Measurements from ENCODE around the gene CDC37. TPM values are rescaled to one million over a fixed set of nuclear protein-coding genes. Genes with fewer than 3 reads are reported as not detected.

The CDC37 gene
- polyA plus RNA-seq (ENCODE audit: insufficient read length in 12 of 12) = 100 to 1,000 TPM in 11 of 12 donors, not detected in 1; 109 to 202 (median 123) TPM
- long read RNA-seq, donor 1, transcript CDC37-201 (8 exons, 1,608 nt) = major isoform, 29 of 107 reads
- long read RNA-seq, donor 1, transcript CDC37-209 (7 exons, 1,377 nt) = minor isoform, 19 of 107 reads
- long read RNA-seq, donor 1, partial matches to known transcripts = 58 of 107 reads
- long read RNA-seq, donor 1, other reads (novel, unspliced or antisense) = 0 of 107 reads
- long read RNA-seq, donor 2, transcript CDC37-209 (7 exons, 1,377 nt) = minor isoform, 8 of 43 reads
- long read RNA-seq, donor 2, transcript CDC37-201 (8 exons, 1,608 nt) = major isoform, 20 of 43 reads
- long read RNA-seq, donor 2, partial matches to known transcripts = 14 of 43 reads
- long read RNA-seq, donor 2, other reads (novel, unspliced or antisense) = 0 of 43 reads
- long read RNA-seq, donor 3, transcript CDC37-209 (7 exons, 1,377 nt) = minor isoform, 8 of 45 reads
- long read RNA-seq, donor 3, transcript CDC37-201 (8 exons, 1,608 nt) = major isoform, 19 of 45 reads
- long read RNA-seq, donor 3, partial matches to known transcripts = 17 of 45 reads
- long read RNA-seq, donor 3, other reads (novel, unspliced or antisense) = 0 of 45 reads
- long read RNA-seq, donor 4, transcript CDC37-201 (8 exons, 1,608 nt) = major isoform, 10 of 32 reads
- long read RNA-seq, donor 4, partial matches to known transcripts = 18 of 32 reads
- long read RNA-seq, donor 4, other reads (novel, unspliced or antisense) = 0 of 32 reads
- long read RNA-seq, donor 5, transcript CDC37-201 (8 exons, 1,608 nt) = major isoform, 49 of 54 reads
- long read RNA-seq, donor 5, transcript CDC37-209 (7 exons, 1,377 nt) = minor isoform, 5 of 54 reads
- long read RNA-seq, donor 5, partial matches to known transcripts = 0 of 54 reads
- long read RNA-seq, donor 5, other reads (novel, unspliced or antisense) = 0 of 54 reads
- long read RNA-seq, donor 6, transcript CDC37-201 (8 exons, 1,608 nt) = major isoform, 31 of 50 reads
- long read RNA-seq, donor 6, transcript CDC37-209 (7 exons, 1,377 nt) = minor isoform, 7 of 50 reads
- long read RNA-seq, donor 6, partial matches to known transcripts = 12 of 50 reads
- long read RNA-seq, donor 6, other reads (novel, unspliced or antisense) = 0 of 50 reads
- long read RNA-seq, donor 7, transcript CDC37-209 (7 exons, 1,377 nt) = minor isoform, 7 of 36 reads
- long read RNA-seq, donor 7, transcript CDC37-201 (8 exons, 1,608 nt) = major isoform, 13 of 36 reads
- long read RNA-seq, donor 7, partial matches to known transcripts = 16 of 36 reads
- long read RNA-seq, donor 7, other reads (novel, unspliced or antisense) = 0 of 36 reads
- long read RNA-seq, donor 8, transcript CDC37-209 (7 exons, 1,377 nt) = minor isoform, 12 of 95 reads
- long read RNA-seq, donor 8, transcript CDC37-201 (8 exons, 1,608 nt) = major isoform, 42 of 95 reads
- long read RNA-seq, donor 8, partial matches to known transcripts = 41 of 95 reads
- long read RNA-seq, donor 8, other reads (novel, unspliced or antisense) = 0 of 95 reads
- long read RNA-seq, donor 9, transcript CDC37-201 (8 exons, 1,608 nt) = major isoform, 24 of 34 reads
- long read RNA-seq, donor 9, partial matches to known transcripts = 6 of 34 reads
- long read RNA-seq, donor 9, other reads (novel, unspliced or antisense) = 0 of 34 reads
- long read RNA-seq, donor 10, transcript CDC37-201 (8 exons, 1,608 nt) = major isoform, 54 of 83 reads
- long read RNA-seq, donor 10, transcript CDC37-209 (7 exons, 1,377 nt) = minor isoform, 13 of 83 reads
- long read RNA-seq, donor 10, partial matches to known transcripts = 16 of 83 reads
- long read RNA-seq, donor 10, other reads (novel, unspliced or antisense) = 0 of 83 reads
- long read RNA-seq, donor 11, transcript CDC37-201 (8 exons, 1,608 nt) = major isoform, 30 of 51 reads
- long read RNA-seq, donor 11, transcript CDC37-209 (7 exons, 1,377 nt) = minor isoform, 8 of 51 reads
- long read RNA-seq, donor 11, partial matches to known transcripts = 13 of 51 reads
- long read RNA-seq, donor 11, other reads (novel, unspliced or antisense) = 0 of 51 reads

GRCh38 chr19:10403137-10404021 lies at the start of gene CDC37:
CDC37 (minus strand) TSS chr19:10403542; CDS start chr19:10403479, 63 bp downstream.
- DNase-seq = peak; percentile 98

DNA sequence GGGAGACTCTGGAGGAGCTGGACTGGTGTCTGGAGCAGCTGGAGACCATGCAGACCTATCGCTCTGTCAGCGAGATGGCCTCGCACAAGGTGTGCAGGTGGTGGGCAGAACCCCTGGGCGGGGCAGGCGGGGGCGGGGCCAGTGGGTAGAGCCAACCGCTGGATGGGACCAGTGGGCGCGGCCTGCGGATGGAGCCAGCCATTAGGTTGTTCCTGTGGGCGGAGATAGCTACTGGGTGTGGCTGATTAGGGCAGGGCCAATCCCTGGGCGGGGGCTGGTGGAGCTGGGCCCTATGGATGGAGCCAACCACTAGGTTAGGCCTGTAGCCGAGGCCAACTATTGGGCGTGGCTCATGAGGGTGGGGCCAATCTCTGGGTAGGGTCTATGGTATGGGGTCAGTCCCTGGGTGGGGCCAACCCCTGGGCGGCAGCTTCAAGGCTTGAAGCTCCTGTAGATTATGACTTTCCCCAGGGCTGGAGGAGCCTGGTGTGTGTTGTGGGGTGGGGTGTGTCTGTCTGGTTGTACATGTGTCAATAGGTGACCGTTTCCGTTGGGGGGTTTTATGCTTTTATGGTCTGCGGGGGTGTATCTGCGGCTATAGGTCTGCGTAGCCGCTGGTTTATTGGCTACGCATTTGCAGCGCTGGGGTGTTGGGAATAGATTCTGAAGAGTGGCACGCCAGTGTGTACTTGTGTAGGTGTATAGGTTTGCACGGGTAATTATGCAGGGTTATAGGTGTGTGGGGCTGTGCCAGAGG lies 47.7 kb upstream of the CDC37 start:
- no peak for DNase-seq

GRCh38 chr19:10450191-10450852 lies 47.0 kb upstream of the CDC37 start:
- DNase-seq = no peak

- no peak for DNase-seq
Measured at GRCh38 chr19:10449037-10449436, 45.7 kb upstream of the CDC37 start.

GRCh38 chr19:10442698-10443097 lies 39.4 kb upstream of the CDC37 start:
- DNase-seq = no peak

DNA sequence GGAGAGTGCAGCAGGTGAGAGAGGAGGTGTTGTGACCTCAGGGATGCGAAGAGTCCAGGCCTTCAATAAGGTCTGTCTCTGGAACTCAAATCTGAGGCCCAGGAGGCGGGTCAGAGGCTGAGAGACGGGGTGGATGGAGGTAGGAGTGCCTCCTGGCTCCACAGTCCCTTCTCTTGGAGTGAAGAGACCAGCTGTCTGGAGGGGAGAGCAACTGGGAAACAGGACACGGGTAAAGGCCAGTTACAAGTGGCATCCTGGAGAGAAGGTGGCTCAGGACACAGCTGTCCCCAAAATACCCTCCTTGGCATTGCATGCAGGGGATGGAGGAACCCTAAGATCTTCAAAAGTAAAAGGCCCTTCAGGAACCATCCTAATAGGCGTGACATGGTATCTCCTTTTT lies 36.2 kb upstream of the CDC37 start:
- DNase-seq = no peak

DNA sequence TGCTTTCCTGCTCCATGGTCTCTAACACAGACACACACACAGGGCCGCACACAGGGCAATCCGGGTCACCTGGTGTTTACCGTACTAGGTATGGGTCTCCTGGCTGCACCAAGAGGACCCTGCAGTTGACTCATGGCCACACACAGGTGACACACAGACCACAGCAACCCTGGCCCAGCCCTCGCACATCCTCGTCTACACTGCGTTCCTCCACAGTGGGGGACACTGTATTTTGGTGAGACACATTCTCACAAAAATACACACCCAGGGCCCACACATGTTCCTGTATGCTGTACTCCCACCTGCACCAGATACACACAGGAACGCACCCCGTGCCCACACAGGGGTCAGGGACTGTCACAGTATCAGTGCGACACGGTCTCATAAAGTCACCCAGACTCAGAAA lies 29.8 kb upstream of the CDC37 start:
- DNase-seq = no peak

- DNase-seq = no peak
Measured at GRCh38 chr19:10432736-10433130, 29.4 kb upstream of the CDC37 start.

DNA sequence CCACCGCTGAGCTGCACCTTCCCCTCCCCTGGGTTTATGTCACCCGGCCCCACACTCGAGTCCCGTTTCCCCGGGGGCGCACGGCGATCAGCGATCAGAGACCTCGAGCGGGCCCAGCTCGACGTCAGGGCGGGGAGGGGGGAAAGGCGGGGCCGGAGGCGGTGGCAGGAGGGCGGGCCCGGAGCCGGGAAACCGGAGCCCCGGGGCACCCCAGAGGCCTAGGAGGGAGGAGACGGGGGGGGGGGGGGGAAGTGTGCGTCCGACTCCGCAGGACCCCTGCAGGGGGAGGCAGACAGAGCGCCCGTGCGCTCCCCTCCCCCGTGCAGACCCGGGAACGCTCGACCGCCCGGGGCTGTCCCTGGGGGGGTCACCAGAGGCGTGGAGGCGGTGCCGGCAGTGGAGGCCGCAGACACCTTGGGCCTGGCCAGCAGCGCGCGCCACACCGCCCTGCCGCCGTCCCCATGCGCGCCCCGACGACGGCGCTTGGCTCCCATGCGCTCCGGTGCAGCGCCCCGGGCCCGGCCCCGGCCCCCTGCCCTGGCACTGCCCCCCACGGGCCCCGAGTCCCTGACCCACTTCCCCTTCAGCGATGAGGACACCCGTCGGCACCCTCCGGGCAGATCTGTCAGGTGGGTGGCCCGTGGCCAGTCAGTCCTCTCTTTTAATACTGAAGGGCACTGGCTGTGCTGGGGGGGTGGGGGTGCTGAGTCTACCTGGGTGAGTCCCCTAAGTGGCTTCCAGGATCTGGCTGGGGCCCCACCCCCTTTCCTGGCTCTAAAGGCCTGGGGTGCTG lies 28.8 kb upstream of the CDC37 start:
- DNase-seq = no peak

DNA sequence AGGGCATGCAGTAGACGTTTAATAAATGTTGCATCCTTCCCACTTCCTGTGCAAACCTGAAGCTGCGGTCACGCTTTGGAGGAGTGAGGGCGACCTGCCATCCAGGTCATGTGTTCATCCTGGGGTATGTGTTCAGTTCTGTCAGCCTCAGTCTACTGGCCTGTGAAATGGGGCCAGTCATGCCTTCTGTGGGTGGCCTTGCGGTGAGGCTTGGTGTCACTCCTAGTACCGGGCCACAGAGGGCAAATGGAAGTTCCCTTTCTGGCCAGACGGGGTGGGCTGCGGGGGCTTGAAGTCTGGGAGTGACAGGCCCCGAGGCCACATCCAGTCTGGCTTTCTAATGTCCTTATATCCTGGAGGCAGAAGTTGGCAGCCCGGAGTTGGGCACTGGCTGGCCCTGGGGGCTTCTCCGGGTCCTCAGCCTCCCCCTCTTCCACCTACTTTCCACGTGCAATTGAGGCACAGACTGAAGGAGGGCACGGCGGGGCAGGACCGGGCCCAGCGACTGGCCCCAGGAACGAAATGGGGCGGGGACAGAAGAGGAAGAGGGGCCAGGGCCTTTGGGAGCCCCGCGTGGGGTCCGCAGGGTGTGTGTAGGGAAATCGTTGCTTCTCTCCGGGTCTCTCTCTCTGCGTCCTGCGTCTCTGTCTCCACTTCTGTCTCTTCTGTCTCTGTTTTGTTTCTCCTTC lies 28.1 kb upstream of the CDC37 start:
- no peak for DNase-seq

DNA sequence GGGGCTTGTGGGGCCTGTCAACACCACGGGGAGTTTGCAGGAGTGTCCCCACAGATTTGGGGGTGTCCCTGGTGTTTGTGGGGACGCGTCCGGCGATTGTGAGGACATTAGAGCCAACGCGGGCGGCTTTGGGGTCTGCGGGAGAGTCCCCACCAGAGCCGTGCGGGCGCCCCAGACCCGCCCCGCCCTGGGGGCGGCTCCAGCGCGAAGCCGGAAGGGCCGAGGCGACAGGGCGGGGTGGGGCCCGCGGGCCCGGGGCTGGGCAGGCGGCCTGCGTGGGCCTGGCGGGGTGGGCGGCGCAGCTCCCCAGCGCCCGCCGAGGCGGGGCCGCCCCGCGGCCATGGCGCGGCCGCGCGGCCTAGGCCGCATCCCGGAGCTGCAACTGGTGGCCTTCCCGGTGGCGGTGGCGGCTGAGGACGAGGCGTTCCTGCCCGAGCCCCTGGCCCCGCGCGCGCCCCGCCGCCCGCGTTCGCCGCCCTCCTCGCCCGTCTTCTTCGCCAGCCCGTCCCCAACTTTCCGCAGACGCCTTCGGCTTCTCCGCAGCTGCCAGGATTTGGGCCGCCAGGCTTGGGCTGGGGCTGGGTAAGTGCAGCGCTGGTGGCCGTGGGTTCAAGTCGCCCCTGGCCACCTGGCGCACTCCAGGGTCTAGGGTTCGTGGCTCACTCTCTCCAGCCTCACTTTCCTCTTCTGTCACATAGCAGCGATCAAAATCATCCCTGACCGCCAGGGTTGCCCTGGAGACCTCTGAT lies 27.3 kb upstream of the CDC37 start:
- DNase-seq = no peak

GRCh38 chr19:10428996-10429381 lies 25.6 kb upstream of the CDC37 start:
- no peak for DNase-seq

- DNase-seq = no peak
Measured at GRCh38 chr19:10427169-10427568, 23.8 kb upstream of the CDC37 start.

GRCh38 chr19:10424011-10424637 lies 20.8 kb upstream of the CDC37 start:
- DNase-seq = peak; percentile 74

DNA sequence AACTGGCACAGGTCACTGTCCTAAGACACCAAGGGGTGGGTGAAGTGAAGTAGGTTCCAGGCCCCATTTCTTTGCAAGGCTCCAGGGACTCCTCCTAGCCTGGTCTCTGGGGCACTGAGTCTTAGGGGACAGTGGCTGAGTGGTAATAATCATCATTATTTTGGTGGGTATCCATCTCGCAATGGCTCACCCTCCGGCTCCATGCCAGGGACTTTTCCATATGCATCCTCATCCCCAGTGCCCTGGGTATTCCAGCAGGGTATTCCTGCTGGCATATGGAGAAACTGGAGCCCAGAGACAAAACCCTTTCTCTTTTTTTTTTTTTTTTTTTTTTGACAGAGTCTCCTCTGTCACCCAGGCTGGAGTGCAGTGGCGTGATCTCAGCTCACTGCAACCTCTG lies 19.5 kb upstream of the CDC37 start:
- no peak for DNase-seq
